Measurements from ENCODE around the gene SLC8A1.

- TF ChIP-seq POLR2A (IDR thresholded peaks at IDR 0.05): no peak
- TF ChIP-seq CTCF (IDR thresholded peaks at IDR 0.05): no peak
Measured at GRCh38 chr2:40428439-40428838, 23.5 kb downstream of the SLC8A1 start.

All from tibial nerve (tissue), 3 donors.